ENCODE data around the gene CNIH2.
"Not testable (repeated sequence)": the region's sequence is repeated elsewhere in the genome, so short reads cannot be mapped to it uniquely, and the experiment has no call there.

Gene CNIH2

GRCh38 chr11:66291706-66292542 lies 13.9 kb downstream of the CNIH2 start, which contains the start of gene TMEM151A:
TSS of gene TMEM151A (plus strand) at chr11:66291894. CDS start at chr11:66292014, 120 bp downstream.
- DNase-seq (ENCODE audit: low spot score) = no peak

DNA sequence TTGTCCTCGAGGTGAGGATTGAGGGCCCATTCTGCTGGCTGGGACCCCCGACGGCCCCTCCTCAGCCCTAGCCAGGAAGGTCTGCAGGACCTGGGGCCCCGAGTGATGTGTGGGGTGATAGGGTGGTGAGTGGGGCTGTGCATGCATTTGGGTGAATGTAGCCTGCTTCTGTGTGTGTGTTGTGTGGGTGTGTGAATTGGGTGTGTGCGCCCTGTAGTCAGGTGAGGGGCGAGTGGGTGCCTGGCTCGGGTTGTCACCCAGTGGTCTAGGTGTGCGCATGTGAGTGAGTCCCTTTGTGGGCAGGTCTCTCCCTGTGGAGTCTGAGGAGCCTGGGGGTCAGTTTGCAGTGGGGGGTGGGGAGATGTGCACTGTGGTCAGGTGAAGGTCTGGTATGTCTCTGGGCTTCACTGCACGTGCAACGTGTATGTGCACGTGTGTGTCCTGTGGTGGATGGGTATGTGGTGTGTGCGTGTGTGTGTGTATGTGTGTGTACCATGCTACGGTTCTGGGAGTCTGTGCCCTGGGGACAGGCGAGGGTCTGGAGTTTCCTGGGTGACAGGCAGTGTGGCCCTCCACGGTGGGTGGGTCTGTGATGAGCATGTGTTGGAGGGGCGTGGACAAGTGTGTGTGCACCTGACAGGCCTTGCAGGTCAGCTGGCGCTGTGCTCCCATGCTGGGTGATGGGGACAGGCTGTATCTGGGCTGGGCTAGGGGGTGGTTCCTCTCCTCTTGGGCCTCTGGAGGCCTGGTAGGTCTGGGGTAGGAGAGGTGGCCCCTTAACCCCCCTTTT lies 14.8 kb downstream of the CNIH2 start:
- no peak for DNase-seq (ENCODE audit: low spot score)

DNA sequence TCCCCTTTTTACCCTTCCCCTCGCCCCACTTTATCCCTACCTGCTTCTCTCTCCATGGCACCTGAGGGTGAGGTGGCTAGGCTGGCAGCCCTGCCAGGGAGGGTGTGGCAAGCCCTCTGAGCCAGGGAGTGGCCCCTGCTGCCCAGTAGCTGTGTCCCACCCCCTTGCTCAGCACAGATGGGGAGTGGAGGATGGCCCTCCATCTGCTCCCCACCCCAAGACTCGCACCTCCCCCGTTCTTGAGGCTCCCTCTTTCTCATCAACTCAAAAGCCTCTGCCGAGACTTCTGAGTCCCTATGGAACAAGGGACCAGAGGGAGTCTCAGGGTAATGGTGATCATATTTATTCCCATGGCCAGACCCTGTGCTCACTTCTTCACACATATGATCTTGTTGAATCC lies 15.4 kb downstream of the CNIH2 start:
- no peak for DNase-seq (ENCODE audit: low spot score)

GRCh38 chr11:66293777-66294625 lies 16.0 kb downstream of the CNIH2 start:
- no peak for DNase-seq (ENCODE audit: low spot score)

- no peak for DNase-seq (ENCODE audit: low spot score)
Measured at GRCh38 chr11:66294626-66295620, 16.9 kb downstream of the CNIH2 start.

- no peak for DNase-seq (ENCODE audit: low spot score)
Measured at GRCh38 chr11:66297610-66298009, 19.6 kb downstream of the CNIH2 start.

DNA sequence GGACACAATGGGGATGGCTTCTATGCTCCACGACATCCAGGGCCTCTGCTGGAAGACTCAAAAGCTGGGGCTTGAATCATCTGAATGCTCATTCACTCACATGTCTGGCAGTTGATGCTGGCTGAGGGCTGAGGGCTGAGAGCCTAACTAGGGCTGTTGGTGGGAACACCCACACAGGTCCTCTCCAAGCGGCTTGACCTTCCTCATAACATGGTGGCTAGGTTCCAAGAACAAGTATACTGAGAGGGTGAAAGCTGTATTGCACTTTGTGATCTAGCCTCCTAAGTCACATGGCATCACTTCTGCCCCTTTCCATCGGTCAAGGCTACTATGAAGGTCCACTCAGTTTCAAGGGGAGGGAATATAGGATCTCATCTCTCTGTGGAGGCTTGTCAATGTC lies 21.2 kb downstream of the CNIH2 start:
- DNase-seq (ENCODE audit: low spot score) = no peak

- DNase-seq (ENCODE audit: low spot score) = no peak
Measured at GRCh38 chr11:66302656-66303055, 24.7 kb downstream of the CNIH2 start.

DNA sequence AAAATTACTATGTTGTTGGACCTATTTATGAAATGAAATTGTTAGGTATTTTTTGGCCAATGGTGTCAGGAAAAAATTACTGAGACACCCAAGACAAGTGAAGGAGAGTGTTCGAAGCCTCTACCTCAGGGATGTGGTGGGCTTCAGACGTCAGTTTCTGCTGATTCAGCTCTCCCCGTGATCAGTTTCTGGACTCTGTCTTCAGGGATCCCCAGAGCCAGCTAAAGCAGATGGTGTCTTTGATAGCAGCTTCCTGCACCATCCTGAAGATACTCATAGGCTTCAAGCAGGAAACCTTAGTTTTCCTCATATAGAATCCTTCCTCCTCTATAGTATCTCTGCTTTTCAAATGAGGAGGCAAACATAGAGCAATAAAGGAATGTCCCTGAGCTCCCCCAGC lies 31.5 kb downstream of the CNIH2 start:
- no peak for DNase-seq (ENCODE audit: low spot score)

GRCh38 chr11:66310324-66310723 lies 32.3 kb downstream of the CNIH2 start:
- DNase-seq (ENCODE audit: low spot score) = no peak

DNA sequence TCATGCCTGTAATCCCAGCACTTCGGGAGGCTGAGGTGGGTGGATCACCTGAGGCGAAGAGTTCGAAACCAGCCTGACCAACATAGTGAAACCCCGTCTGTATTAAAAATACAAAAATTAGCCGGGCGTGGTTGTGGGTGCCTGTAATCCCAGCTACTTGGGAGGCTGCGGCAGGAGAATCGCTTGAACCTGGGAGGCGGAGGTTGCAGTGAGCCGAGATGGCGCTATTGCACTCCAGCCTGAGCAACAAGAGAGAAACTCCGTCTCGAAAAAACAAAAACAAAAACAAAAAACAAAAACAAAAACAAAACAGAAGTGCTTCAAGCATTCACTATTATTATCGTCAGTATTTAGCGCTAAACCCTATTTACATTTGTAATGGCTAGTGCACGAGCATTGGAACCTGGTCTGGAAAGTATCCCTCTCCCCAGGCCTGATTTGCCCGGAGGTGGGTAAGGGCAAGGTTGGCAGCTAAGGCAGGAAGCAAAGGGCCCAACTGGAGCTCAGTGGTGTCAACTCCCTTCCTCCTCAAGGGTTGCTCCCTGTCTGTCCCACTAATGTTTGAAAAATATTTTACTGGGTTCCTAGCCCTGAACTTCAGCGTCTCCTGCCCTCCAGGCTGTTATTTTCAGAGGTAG lies 32.9 kb downstream of the CNIH2 start:
- not testable (repeated sequence) for DNase-seq (ENCODE audit: low spot score)

DNA sequence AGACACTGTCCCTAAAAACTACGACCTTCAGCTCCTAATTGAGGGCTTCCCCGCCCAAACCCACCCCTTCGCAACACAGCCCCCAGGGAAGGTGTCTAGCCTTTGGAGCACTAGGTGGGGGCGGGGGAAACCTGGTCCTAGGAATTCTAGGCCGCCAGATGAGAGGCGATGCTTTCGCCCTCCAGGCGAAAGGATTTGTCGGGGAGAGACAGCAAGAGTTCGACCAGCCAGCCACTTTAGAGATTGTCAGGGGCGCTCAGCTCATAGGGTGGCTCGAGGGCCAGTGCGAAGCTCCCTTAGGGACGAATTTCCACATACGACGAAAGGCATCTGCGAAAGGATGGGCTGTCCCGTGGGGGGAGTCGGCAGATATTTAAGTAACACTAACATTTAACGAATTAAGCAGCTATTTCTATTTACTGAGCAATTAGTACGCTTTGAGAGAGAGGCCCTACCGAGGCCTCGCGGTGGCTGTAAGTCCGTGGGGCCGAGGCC lies 33.5 kb downstream of the CNIH2 start:
- no peak for DNase-seq (ENCODE audit: low spot score)

GRCh38 chr11:66311965-66312548 lies 34.1 kb downstream of the CNIH2 start:
- peak; percentile 99 for DNase-seq (ENCODE audit: low spot score)

DNA sequence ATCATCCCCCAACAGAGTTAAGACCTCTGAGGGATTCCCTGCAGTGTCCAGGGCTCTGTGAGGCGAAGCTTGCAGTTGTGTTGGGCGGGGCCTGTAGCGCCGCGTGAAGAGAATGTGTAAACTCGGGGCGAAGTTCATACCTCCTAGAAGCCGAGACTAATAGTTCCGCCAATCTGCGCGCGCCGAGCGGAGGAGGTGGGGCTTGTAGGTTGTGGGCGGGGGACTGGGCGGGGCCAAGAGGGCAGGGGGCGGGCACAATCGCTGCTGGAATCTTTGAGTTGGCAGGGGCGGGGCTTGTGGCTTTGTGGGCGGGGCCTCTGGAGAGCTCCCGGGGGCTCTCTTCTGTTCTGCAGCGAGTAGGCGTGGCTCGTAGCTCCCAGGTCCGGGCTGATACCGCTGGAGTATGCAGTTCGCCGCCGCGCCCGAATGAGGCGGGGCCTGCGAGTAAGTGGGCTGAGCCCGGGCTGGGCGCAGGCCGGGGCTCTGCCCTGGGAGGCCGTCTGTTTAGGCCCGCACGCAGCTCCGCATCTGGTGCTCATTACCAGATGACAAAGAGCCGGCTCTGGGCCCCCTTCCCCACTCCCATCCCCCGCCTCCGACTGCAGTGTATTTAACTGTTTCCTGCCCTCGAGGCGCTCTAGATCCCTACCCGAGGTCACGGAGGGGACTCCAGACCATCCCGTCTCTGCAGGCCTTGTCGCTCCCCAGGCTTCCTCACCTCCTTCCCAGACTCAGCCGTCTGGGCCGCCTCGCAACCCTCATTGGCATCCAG lies 34.8 kb downstream of the CNIH2 start:
- peak; percentile 98 for DNase-seq (ENCODE audit: low spot score)

DNA sequence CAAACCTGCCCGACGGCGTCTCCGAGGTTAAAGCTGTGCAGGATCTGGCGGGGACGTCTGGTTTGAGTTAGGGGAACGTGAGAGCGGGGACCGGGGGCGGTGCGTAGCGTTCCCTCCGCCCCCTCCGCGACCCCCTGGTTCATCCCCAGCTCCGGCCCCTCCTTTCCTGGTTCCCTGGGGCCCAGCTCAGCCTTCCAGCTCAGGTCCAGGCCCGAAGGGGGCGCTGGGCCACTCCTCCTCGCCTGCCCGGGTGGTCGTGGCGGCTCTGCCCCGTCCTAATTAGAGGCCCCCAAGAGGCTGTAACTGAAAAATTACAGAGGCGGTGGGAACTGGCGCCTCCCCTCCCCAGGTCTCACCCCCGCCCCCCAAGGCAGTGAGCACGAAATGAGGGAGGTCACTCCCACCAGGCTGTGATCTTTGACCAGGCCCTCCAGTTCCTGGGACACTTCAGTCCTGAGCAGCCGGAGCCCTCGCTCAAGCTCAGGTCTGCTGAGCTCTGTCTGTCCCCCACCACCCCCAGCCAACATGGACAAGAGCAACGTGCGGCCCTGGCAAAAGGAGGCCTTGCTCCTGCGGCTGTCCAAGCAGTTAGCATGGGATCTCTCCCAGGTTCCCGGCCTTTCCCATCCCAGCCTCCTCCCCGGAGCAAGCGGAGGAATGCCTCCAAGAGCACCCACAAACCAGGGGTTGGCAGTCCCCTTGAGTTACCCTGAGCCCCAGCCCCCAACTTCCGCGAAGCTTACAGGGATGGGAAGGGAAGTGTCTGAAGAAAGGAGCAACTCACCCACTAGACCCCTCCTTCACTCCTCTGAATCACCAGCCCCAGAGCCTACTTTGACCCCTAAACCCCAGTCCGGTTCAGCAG lies 35.6 kb downstream of the CNIH2 start:
- no peak for DNase-seq (ENCODE audit: low spot score)

DNA sequence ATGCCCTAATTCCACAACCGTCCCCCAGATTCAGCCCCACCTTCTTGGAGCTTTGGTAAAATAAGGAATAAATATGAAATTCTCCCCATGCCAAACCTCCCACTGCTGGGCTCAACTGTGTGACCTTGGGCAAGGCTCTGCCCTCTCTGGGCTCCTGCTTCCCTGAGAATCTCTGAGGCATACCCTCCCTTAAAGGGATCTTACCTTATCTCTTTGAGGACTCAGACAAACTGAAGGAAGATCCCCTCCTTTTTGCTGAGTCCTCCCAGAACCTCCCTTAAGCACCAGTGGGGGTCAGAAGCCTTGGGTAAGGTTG lies 36.2 kb downstream of the CNIH2 start:
- DNase-seq (ENCODE audit: low spot score) = no peak

DNA sequence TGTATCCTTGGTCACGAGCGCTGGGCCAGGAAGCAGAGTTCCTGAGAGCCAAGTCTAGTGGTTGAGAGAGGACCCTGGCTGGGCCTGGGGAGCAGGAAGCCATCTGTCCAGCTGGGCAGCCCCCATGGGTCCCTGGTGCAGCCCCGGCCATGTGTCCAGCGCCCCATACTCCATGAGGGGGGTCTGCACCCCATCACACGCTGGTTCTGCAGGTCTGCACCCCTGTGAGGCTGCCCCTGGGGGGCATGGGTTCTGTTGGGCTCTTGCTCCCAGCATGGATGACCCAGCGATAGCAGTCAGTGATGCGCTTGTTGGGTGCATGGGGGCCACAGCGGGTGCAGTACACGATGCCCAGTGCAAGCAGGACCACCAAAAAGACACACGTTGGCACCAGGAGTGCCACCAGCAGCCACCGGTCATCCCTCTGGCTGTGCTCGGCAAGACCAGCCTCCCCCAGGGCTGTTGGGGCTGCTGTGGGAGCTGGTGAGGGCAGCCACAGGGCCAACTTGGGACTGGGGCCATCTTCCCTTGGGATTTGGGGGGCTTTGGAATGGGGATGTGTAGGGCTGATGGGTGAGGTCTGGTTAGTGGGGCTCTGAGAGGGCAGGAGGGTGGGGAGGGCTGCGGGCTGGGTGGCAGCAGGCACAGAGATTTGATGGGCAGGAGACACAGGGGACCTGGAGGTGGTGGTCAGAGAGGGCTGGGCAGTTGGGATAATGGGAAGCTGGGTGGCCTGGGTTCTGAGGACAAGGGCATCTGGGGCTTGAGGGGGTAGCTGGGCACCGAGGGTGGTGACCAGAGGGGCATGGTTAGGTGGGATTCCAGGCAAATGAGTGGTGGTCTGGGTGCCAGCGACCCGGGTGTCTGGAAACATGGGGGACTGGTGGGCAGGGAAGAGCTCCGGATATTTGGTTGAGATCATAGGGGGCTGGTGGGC lies 36.9 kb downstream of the CNIH2 start:
- DNase-seq (ENCODE audit: low spot score) = no peak

Measured in CD4-positive, alpha-beta T cell treated with Interleukin-2 at 100 ng/mL for 4 hours (primary cell).